Vagina (tissue), 2 donors: ENCODE data around the gene QKI.

Experiments used
- POLR2A ChIP-seq, 2 donors: fragments of 450-650 bp; IDR thresholded peaks; one replicate each; pipeline ENCODE4 v1.6.1; 2017; ENCODE audit warnings: antibody characterized with exemption in 2 of 2, mild to moderate bottlenecking in 2 of 2, moderate library complexity in 2 of 2
- POLR2AphosphoS5 ChIP-seq, 2 donors: sonication (generic); formaldehyde crosslinking; IDR thresholded peaks; one replicate each; pipeline ENCODE4 v1.9.0; 2017; ENCODE audit warnings: antibody characterized with exemption in 2 of 2, mild to moderate bottlenecking in 2 of 2, low read depth in 1 of 2; ENCODE audit not compliant: insufficient read depth in 1 of 2
- TF ChIP-seq, protein P1 (sequence below), 3 experiments: fragments of 450-650 bp in 2 of 3; fragments of 200-600 bp in 1 of 3; sonication (generic) in 1 of 3; IDR thresholded peaks; one replicate each; pipeline ENCODE4 v1.5.1; 2017 to 2019; ENCODE audit warnings: antibody characterized with exemption in 3 of 3, mild to moderate bottlenecking in 2 of 3, moderate library complexity in 2 of 3

DNA sequence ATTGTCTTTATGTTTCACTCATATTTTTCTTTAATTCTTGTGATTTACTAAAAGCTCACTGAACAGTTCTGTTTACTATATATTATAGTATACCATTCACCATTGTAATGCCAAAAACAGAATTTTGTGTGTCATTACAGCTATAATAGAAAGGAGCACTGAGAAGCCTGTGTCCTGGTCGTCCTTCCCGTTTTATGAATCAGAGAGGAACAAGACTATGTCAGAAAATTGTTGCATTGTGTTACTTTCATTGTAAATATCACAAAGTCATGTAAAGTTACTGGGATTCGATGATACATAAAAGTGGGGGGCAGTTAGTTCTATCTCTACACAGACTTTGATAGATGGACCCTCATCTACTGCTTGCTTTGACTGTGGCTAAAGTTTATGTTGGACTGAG is 145.1 kb downstream of the QKI start:
- TF ChIP-seq, protein P1, sequence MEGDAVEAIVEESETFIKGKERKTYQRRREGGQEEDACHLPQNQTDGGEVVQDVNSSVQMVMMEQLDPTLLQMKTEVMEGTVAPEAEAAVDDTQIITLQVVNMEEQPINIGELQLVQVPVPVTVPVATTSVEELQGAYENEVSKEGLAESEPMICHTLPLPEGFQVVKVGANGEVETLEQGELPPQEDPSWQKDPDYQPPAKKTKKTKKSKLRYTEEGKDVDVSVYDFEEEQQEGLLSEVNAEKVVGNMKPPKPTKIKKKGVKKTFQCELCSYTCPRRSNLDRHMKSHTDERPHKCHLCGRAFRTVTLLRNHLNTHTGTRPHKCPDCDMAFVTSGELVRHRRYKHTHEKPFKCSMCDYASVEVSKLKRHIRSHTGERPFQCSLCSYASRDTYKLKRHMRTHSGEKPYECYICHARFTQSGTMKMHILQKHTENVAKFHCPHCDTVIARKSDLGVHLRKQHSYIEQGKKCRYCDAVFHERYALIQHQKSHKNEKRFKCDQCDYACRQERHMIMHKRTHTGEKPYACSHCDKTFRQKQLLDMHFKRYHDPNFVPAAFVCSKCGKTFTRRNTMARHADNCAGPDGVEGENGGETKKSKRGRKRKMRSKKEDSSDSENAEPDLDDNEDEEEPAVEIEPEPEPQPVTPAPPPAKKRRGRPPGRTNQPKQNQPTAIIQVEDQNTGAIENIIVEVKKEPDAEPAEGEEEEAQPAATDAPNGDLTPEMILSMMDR (IDR thresholded peaks at IDR 0.05) = no peak
- TF ChIP-seq POLR2A (IDR thresholded peaks at IDR 0.05) = no peak
- TF ChIP-seq POLR2AphosphoS5 (IDR thresholded peaks at IDR 0.05; ENCODE audit: insufficient read depth in 1 of 2, low read depth in 1 of 2) = no peak
